ENCODE results near the gene MMRN1.

Gene MMRN1, protein sequence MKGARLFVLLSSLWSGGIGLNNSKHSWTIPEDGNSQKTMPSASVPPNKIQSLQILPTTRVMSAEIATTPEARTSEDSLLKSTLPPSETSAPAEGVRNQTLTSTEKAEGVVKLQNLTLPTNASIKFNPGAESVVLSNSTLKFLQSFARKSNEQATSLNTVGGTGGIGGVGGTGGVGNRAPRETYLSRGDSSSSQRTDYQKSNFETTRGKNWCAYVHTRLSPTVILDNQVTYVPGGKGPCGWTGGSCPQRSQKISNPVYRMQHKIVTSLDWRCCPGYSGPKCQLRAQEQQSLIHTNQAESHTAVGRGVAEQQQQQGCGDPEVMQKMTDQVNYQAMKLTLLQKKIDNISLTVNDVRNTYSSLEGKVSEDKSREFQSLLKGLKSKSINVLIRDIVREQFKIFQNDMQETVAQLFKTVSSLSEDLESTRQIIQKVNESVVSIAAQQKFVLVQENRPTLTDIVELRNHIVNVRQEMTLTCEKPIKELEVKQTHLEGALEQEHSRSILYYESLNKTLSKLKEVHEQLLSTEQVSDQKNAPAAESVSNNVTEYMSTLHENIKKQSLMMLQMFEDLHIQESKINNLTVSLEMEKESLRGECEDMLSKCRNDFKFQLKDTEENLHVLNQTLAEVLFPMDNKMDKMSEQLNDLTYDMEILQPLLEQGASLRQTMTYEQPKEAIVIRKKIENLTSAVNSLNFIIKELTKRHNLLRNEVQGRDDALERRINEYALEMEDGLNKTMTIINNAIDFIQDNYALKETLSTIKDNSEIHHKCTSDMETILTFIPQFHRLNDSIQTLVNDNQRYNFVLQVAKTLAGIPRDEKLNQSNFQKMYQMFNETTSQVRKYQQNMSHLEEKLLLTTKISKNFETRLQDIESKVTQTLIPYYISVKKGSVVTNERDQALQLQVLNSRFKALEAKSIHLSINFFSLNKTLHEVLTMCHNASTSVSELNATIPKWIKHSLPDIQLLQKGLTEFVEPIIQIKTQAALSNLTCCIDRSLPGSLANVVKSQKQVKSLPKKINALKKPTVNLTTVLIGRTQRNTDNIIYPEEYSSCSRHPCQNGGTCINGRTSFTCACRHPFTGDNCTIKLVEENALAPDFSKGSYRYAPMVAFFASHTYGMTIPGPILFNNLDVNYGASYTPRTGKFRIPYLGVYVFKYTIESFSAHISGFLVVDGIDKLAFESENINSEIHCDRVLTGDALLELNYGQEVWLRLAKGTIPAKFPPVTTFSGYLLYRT

DNA sequence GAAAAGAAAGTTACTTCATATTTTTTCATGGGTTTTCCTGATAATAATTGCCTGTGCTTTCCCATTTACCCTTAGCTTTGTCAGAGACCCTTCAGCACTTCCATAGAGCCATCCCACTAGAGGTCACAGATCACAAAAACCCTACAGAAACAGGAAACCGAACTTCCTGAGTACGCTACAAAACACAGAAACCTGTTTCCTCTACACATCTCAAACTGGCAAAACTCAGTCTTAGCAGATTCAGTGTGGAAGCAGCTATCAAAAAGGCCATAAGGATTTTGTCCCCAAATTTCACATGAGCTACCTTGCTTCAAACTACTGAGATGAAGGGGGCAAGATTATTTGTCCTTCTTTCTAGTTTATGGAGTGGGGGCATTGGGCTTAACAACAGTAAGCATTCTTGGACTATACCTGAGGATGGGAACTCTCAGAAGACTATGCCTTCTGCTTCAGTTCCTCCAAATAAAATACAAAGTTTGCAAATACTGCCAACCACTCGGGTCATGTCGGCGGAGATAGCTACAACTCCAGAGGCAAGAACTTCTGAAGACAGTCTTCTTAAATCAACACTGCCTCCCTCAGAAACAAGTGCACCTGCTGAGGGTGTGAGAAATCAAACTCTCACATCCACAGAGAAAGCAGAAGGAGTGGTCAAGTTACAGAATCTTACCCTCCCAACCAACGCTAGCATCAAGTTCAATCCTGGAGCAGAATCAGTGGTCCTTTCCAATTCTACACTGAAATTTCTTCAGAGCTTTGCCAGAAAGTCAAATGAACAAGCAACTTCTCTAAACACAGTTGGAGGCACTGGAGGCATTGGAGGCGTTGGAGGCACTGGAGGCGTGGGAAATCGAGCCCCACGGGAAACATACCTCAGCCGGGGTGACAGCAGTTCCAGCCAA is at the start of gene MMRN1:
MMRN1 (plus strand) TSS at position 206 of the 902 bp plus-strand sequence; CDS start at position 324, 118 bp downstream.
- DNase-seq (ENCODE audit: low spot score) = no peak

DNA sequence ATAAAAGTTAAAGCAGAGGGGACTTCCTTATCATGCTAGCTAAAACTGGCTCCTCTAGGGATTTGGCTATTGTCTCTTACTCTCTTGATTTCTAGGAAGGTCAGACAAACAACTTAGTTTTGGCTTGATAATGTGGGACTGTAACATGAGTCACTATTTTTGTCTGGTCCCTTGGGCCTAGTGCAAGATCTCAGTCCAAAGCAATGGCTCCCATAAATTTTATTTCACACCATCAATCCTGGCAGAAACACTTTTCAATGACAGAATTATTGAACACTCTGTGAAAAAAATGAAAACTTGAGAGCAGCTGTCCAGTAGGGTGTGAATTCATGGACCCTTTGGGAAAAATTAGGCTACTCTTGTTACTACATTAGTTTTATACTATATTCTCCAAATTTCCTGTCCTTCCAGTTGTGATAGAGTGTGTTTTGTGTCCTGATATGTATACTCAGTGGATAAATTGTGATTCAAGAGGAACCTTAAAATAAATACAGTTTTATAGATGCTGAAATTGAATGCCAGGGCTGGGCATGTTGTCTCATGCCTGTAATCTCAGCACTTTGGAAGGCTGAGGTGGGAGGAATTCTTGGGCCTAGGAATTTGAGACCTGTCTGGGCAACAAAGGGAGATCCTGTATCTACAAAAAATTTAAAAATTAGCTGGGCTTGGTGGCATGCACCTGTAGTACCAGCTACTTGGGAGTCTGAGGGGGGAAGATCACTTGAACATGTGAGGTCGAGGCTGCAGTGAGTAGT is 46.9 kb upstream of the MMRN1 start:
- DNase-seq (ENCODE audit: low spot score) = no peak

DNA sequence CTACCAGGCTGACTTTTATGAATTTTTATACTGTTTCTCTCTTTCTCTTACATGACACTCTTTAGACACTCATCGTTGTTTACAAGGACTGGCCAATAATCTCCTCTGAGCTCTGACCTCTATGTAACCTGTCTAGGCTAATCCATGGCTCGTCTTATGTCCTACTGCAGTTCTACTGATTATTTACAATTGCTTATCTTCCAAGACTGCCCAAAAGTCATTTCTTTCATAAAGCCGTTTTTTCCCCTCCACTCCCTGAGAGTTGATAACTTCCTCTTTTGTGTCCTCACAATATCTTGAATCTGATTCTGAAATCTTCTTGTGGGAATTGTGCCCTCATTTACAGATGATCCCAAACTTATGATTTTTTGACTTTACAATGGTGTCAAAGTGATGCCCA is 39.4 kb upstream of the MMRN1 start:
- no peak for DNase-seq (ENCODE audit: low spot score)

DNA sequence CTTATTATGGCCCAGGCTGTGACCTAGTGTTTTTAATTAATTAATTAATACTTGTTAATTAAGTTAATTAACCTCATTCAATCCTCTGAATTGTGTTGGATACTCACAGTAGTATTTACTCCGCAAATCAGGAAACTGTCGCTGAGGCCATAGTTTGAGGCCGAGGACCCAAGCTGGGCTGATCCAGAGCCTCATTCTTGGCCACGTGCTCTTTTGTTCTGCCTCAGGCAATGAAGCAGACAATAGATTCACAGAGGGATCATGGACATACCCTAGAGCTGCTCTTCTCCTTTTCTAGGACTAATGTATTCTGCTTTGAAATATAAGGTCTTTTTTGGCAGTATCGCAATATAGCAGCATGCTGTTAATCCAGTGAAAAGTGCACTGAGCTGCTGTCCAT is 33.7 kb upstream of the MMRN1 start:
- no peak for DNase-seq (ENCODE audit: low spot score)

DNA sequence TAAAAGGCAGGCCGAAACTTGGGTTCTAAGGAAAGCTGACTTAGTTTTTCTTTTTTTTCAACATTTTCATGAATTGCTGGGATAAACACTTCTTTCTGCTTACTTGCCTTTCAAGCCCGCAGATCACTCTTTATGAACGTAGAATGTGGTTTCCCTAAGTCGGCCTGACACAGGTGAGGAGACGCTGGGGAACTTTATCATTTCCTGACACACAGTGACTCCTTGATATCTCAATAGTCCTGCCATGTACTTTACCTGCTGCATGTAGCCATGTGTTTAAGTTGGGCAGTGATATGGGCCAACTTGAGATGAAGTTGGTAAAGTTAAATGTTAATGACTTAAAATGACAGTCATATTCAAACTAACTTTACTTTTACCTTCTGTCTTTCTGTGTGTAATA is 31.1 kb upstream of the MMRN1 start:
- DNase-seq (ENCODE audit: low spot score) = no peak

DNA sequence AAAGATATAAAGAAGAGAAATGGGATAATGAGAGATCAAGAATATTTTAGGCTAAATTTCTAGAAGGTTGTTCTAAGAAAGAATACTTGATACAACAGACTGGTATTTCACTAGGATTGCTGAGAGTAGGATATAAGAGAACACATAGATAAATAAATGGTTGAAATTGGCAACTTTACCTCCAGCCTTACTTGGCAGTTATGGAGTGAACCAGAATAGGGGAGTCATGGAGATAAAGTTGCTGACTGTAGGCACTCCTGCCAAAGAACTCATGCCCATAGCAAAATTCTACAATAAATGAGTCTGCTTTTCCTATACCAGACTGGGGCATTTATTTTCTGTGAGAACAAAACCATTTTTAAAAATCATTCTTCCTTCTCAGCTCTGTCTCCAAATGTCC is 26.4 kb upstream of the MMRN1 start:
- no peak for DNase-seq (ENCODE audit: low spot score)

DNA sequence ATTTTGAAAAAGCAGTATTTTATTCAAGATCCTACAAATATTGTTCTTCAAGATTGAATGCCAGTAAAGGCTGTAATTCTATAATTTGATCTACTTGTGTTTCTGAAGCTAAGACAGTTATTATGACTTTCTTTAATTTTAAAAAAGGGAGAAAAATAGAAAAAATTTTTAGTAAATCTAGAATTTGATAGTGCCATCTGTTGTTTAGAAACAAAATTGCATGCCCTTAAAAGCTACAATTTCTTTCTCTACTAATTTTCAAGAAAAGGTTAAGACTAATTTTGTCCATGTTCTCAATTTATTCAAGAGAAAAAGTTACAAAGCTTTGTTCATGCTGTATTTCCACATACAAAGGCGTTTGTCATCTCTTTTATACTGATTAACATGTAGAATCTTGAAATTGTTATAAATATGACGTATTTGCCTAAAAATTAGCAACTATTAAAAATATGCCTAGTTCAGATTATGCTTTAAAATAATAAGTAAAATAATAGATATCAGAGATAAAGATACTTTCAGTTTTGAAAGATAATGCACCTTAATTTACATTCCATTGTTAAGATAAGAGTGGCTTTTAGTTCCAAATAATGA is 25.6 kb upstream of the MMRN1 start:
- no peak for DNase-seq (ENCODE audit: low spot score)

DNA sequence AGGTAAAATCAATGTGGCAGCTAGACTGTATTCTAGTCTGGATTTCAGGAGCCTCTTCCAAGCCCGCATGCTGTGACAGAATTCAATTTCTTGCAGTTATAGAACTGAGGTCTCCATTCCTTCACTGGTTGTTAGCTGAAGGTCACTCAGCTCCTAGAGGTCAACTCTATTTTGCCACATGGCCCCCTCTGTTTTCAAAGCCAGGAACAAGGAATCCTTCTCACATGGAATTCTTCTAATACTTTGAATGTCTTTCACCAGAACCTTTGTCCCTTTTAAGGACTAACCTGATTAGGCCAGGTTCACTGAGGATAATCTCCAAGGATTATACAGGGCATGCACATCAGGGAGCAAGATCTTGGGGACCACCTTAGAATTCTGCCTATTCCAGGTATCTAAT is 23.4 kb upstream of the MMRN1 start:
- DNase-seq (ENCODE audit: low spot score) = no peak

DNA sequence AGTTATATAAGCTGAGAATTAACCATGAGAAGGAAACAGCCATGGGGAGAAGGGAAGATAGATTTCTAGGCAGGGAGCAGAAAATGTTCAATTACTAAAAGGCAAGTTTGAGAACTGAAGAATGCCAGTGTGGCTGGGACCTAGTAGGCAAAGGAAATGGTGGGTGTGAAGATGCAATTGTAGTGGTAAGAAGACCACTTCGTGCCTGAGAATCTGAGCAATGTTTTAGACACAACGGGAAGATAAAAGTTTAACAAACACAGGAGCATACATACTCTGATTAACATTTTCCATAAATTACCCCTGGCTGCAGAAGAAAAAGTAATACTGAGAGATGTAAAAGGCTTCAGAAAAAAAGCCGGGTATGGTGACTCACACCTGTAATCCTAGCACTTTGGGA is 18.1 kb upstream of the MMRN1 start:
- DNase-seq (ENCODE audit: low spot score) = no peak

DNA sequence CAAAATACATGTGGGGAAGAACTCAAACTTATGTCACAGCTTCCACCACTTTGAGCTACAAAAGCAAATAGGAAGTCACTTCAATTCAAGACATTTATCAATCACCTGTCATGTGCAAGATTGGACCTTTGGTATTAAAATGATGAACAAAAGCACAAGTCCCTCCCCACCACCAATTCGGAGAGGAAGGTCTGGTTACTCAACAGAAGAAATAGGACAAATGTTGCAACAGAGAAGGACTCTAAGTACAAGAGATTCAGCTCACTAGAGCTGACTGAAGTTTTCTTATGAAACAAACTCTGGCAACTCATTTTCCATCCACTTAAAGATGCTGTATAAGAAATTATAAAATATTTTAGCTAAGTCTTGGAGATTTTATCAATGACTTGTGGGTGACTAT is 16.0 kb upstream of the MMRN1 start:
- DNase-seq (ENCODE audit: low spot score) = no peak

DNA sequence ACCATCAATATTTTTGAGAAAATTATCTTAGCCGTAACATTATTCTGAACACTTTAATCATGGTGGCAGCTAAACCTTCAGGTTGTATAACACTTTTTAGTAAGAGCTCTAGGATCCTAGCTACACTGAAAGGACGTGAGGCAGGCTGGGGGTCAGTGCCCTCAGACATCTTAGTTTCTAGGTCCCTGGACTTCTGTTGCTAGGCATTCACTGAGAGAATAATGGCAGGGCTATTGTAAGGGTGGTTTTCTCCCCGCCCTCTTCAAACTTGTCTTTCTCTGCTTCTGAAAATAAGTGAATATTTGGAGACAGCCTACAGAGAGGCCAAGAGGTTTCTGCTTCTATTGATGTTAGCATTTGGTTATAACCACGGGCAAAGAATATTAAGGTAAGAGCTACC is 15.4 kb upstream of the MMRN1 start:
- no peak for DNase-seq (ENCODE audit: low spot score)

DNA sequence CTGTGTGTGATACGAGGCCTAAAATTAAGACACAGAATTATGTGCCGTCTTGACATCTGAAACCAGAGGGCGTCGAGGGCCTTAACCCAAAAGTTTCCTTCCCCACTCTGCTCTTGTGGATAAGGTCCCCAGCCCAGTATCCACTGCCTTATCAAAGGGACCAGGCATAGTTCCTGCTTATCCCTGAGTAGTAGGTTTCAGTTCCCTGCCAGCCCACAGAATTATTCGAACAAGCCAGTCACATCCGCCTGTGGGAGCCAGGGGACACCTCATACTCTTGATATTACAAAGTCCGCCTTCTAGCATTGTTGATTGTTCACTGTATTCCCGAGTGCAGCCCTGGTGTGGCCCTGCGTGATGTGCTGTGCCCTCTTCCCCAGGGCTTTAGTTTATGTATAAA is 5.4 kb upstream of the MMRN1 start:
- DNase-seq (ENCODE audit: low spot score) = no peak

DNA sequence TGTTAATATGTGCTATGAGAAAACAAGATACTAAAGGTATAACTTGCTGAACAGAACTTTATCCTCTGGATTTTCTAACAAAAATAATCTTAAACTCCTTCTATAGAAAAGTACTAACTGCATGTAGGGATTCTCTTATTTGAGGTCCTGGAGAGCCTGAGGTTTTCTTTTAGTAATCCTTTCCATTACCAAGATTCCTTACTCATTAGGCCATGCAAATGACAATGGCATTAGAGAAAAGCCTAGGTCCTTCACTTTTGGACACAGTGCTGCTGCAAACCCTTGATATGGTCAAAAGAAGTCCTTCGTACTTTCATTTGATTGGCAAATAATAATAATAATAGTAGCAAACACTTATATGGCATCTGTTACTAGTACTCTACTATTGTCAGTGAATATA is 3.2 kb downstream of the MMRN1 start:
- no peak for DNase-seq (ENCODE audit: low spot score)

DNA sequence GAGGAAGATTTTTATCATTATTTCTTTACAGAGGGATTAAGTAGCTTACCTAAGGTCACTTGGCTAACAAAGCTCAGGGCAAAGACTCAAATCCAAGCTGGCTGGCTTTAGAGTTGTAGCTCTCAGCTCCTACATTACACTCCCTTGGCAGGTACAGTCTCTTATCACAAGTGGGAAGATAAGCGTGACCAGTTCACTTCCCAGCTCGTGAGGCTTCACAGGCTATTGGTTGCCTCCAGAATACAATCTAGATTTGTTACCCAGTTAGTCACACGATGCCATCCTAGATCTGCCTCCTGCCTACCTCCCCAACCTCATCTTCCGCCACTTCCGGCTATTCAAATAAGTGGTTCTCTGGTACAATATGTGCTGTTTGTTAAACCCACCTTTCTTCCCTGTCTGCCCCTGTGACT is 3.7 kb downstream of the MMRN1 start:
- DNase-seq (ENCODE audit: low spot score) = no peak

DNA sequence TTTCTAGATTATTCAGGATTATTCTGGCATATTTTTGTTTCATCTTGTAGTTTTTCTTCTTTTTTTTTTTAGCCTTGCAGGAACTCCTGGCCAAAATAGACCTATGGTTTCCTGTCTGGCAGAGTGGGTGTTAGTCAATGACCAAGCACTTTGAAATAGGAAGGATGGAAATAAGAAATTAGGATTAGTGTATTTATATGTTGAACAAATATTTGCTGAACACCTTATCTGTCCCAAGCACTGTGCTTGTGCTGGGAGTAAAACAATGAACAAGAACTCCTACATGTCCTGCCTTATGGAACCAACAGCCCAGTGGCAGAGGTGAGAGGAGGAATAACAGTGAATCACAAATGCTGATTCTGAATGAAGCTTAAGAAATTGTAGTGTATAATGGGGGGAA is 4.5 kb downstream of the MMRN1 start:
- DNase-seq (ENCODE audit: low spot score) = no peak

DNA sequence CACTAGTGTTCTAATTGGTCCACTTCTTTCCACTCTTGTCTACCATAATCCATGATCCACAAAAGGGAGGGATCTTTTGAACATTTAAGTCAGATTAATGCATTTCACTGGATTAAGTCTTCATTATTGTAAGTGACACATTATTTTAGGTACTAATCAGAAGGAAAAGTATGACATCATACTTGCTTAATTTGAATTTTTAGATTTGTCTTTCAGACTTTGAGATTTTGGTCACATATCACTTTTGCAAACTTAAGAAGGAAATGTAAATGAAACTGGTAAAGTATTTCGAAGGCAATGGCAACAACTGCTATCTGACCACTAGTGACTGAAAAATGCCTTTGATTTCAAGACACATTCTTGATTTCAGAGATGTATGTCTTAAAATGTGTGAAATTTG is 5.2 kb downstream of the MMRN1 start:
- DNase-seq (ENCODE audit: low spot score) = no peak

DNA sequence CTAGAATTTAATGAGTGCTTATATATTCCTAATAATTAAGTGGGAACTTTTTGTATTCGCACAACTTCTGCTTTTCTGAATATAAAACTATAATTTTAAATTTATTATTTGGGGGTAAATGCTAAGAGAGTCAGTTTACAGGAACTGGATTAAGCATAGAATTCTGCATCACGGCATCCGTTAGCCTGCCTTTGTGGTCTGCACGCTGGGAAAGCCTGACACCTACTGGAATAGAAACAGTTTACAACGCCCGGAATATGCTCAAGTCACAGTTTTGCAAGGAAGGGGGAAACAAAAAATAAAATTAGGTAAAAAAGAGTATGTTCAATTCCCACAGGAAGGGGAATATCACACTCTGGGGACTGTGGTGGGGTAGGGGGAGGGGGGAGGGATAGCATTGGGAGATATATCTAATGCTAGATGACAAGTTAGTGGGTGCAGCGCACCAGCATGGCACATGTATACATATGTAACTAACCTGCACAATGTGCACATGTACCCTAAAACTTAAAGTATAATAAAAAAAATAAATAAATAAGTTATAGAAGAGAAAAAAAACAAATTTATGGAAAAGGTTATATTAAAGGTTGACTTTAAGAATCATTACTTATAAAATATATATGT is 7.3 kb downstream of the MMRN1 start:
- peak; percentile 62 for DNase-seq (ENCODE audit: low spot score)

DNA sequence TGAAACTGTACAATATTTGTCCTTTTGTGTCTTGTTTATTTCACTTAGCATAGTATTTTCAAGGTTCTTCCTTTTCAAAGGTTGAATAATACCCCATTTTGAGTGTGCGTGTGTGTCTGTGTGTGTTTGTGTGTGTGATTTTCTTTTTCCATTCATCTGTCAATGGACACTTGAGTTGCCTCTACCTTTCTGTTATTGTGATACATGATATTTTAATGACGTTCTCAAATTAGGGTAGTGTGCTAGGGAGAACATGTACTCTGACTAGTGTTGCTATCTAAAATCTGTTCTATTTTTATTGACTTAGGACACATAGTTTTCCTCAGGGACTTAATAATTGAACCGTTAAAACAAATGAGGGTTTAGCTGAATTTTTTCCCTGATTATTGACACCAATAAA is 9.9 kb downstream of the MMRN1 start:
- DNase-seq (ENCODE audit: low spot score) = no peak

DNA sequence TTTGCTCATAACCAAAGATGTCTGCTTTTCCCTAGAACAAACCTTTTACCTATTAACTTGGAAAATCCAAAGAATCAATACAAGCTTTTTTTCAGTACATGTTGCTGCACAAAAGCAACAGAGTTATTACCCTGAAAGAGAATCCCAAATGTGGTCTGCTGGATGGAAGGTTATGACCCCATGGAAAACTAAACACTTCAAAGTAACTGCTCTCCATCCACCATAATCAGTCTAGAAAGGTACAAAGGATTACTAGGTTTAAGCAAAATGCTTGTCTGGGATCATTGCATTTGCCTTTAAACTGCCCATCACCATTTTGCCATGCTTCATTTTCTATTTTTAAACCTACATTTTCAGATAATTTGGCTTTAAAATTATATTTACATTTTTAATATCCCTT is 11.7 kb downstream of the MMRN1 start:
- no peak for DNase-seq (ENCODE audit: low spot score)
